GM12865 (cell line): ENCODE measurements around the gene ZBTB7B.

ENCODE experiments used
- DNase-seq: peaks from one replicate; pipeline ENCODE4 v3.0.0; 2010; ENCODE audit warnings: low read depth
- H3K4me3 ChIP-seq: 2 replicates; pipeline ENCODE4 v1.5.1; 2011; ENCODE audit warnings: mild to moderate bottlenecking, low read depth, low read length, control low read depth
- TF ChIP-seq, protein P1 (sequence below): IDR thresholded peaks from 2 replicates; pipeline ENCODE4 v1.5.1; 2011; ENCODE audit warnings: low read length, control low read depth, low read depth, inconsistent platforms; ENCODE audit not compliant: insufficient read depth; ENCODE audit errors: missing control alignments

The ZBTB7B gene

GRCh38 chr1:154989195-154989860 lies 13.3 kb upstream of the ZBTB7B start:
- H3K4me3 ChIP-seq = no peak overlapping the region
- TF ChIP-seq, protein P1, sequence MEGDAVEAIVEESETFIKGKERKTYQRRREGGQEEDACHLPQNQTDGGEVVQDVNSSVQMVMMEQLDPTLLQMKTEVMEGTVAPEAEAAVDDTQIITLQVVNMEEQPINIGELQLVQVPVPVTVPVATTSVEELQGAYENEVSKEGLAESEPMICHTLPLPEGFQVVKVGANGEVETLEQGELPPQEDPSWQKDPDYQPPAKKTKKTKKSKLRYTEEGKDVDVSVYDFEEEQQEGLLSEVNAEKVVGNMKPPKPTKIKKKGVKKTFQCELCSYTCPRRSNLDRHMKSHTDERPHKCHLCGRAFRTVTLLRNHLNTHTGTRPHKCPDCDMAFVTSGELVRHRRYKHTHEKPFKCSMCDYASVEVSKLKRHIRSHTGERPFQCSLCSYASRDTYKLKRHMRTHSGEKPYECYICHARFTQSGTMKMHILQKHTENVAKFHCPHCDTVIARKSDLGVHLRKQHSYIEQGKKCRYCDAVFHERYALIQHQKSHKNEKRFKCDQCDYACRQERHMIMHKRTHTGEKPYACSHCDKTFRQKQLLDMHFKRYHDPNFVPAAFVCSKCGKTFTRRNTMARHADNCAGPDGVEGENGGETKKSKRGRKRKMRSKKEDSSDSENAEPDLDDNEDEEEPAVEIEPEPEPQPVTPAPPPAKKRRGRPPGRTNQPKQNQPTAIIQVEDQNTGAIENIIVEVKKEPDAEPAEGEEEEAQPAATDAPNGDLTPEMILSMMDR = no peak
- DNase-seq = no peak

- DNase-seq = no peak
- TF ChIP-seq, protein P1 = no peak
- H3K4me3 ChIP-seq = no peak overlapping the region
Measured at GRCh38 chr1:154990276-154990675, 12.3 kb upstream of the ZBTB7B start.

GRCh38 chr1:154992721-154993571 lies 9.7 kb upstream of the ZBTB7B start:
- TF ChIP-seq, protein P1 = no peak
- H3K4me3 ChIP-seq = no peak overlapping the region
- DNase-seq = no peak

GRCh38 chr1:154993572-154994268 lies 8.9 kb upstream of the ZBTB7B start, which contains the start of gene LENEP:
Gene LENEP (plus strand): TSS chr1:154993586. CDS start chr1:154993608, 22 bp downstream.
- TF ChIP-seq, protein P1 = no peak
- no peak for DNase-seq
- no peak within 1 kb of the TSS for H3K4me3 ChIP-seq

DNA sequence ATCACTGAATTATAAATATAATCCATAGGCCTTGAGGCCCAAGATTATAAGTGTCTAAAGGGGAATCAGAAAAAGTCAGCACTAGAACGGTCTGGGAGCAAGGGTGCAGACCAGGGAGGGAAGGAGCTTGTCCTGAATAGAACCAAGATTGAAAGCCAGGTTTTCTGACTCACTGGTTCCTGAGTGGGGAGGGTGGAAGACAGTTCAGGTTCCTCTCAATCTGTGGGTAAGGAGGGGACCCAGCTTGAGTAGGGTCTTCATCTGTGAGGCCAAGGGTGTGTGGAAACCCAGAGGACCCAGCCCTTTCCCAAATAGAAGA lies 8.4 kb upstream of the ZBTB7B start:
- no peak overlapping the region for H3K4me3 ChIP-seq
- TF ChIP-seq, protein P1 = no peak
- DNase-seq = no peak

DNA sequence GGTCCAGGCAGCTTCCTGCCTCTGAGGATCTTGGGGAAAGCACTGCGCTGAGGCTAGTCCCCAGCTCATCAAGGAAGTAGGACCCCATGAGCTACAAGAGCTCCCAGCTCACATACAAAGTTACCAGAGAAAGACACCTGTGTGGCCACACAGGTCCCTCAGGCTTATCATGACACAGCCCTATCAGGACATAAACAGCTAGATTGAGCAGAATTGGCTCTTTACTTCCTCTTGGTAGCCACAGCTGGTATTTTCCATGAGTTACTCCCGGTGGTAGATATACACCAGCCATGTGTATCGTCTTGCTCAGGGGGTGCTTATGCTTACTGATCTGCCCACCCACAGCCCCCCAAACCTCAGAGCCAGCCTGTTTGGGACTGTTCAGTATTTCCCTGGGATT lies 8.0 kb upstream of the ZBTB7B start:
- no peak overlapping the region for H3K4me3 ChIP-seq
- TF ChIP-seq, protein P1 = no peak
- no peak for DNase-seq
